ENCODE data around the gene DNM2.
A peak's percentile ranks its signal among the peaks of the same experiment; 100 is the strongest.

The DNM2 gene

GRCh38 chr19:10692673-10693264 is 25.1 kb upstream of the DNM2 start:
- CTCF ChIA-PET = interaction anchor here (1.1 kb wide), 1 partner anchor 112 kb away, joined by 3 read pairs; no protein-coding TSS in a partner anchor
- no peak for DNase-seq (ENCODE audit: extremely low spot score)
- POLR2A ChIA-PET = interaction anchor here (1.1 to 1.5 kb wide), 2 partner anchors 123 to 144 kb away, joined by 3 read pairs; partner anchors contain the start of gene TMED1
- TF ChIP-seq FOXK2 (IDR thresholded peaks at IDR 0.05) (no peak), PKNOX1 (IDR thresholded peaks at IDR 0.05) (no peak), CTBP1 (IDR thresholded peaks at IDR 0.05; ENCODE audit: borderline replicate concordance) (no peak)

- no peak for DNase-seq (ENCODE audit: extremely low spot score)
- CTCF ChIA-PET = interaction anchor here (0.6 to 2.0 kb wide), 5 partner anchors 114 to 438 kb away, joined by 3 to 11 read pairs (median 4); no protein-coding TSS in a partner anchor
These were observed 23.1 kb upstream of the DNM2 start for GRCh38 chr19:10694706-10695307.

GRCh38 chr19:10695401-10696398 is 22.2 kb upstream of the DNM2 start:
- TF ChIP-seq FOXA1 (IDR thresholded peaks at IDR 0.05) = no peak
- TF ChIP-seq BHLHE40 (IDR thresholded peaks at IDR 0.05; ENCODE audit: borderline replicate concordance) = no peak
- TF ChIP-seq CTBP1 (IDR thresholded peaks at IDR 0.05; ENCODE audit: borderline replicate concordance) = no peak
- TF ChIP-seq SUZ12 (IDR thresholded peaks at IDR 0.05) = no peak
- TF ChIP-seq NFRKB (IDR thresholded peaks at IDR 0.05) = no peak
- no peak for TF ChIP-seq ARNT (IDR thresholded peaks at IDR 0.05)
- no peak for TF ChIP-seq L3MBTL2 (conservative IDR thresholded peaks at IDR 0.05)
- TF ChIP-seq FOXK2 (IDR thresholded peaks at IDR 0.05) = no peak
- TF ChIP-seq FOXM1 (IDR thresholded peaks at IDR 0.05; ENCODE audit: borderline replicate concordance) = no peak
- no peak for TF ChIP-seq HDGF (IDR thresholded peaks at IDR 0.05; ENCODE audit: borderline replicate concordance)
- TF ChIP-seq ELF4 (IDR thresholded peaks at IDR 0.05) = no peak

More at GRCh38 chr19:10694706-10695307, 23.1 kb upstream of the DNM2 start:
- POLR2A ChIA-PET = interaction anchor here (0.9 to 1.7 kb wide), 4 partner anchors 22 to 141 kb away, joined by 3 to 7 read pairs (median 4); partner anchors contain the start of gene TMED1
- TF ChIP-seq L3MBTL2 (conservative IDR thresholded peaks at IDR 0.05) (no peak), TARDBP (IDR thresholded peaks at IDR 0.05) (no peak), FOXK2 (IDR thresholded peaks at IDR 0.05) (no peak), FOXA1 (IDR thresholded peaks at IDR 0.05) (no peak), HDGF (IDR thresholded peaks at IDR 0.05; ENCODE audit: borderline replicate concordance) (no peak), ELF4 (IDR thresholded peaks at IDR 0.05) (no peak), PKNOX1 (IDR thresholded peaks at IDR 0.05) (no peak), NFRKB (IDR thresholded peaks at IDR 0.05) (no peak), BHLHE40 (IDR thresholded peaks at IDR 0.05; ENCODE audit: borderline replicate concordance) (no peak), CTBP1 (IDR thresholded peaks at IDR 0.05; ENCODE audit: borderline replicate concordance) (no peak), SP1 (IDR thresholded peaks at IDR 0.05) (no peak), ZNF384 (IDR thresholded peaks at IDR 0.05) (no peak), ARNT (IDR thresholded peaks at IDR 0.05) (no peak), FOXM1 (IDR thresholded peaks at IDR 0.05; ENCODE audit: borderline replicate concordance) (no peak), SUZ12 (IDR thresholded peaks at IDR 0.05) (no peak), LEF1 (IDR thresholded peaks at IDR 0.05; ENCODE audit: borderline replicate concordance) (no peak)

GRCh38 chr19:10699650-10700335 is 18.1 kb upstream of the DNM2 start:
- peak; percentile 46 for DNase-seq (ENCODE audit: extremely low spot score)

More at GRCh38 chr19:10695401-10696398, 22.2 kb upstream of the DNM2 start:
- ChIA-PET CTCF (interaction anchor here (0.6 to 2.0 kb wide), 4 partner anchors 51 to 279 kb away, joined by 3 to 11 read pairs (median 3); no protein-coding TSS in a partner anchor), POLR2A (interaction anchor here (0.9 to 1.7 kb wide), 4 partner anchors 21 to 140 kb away, joined by 3 to 7 read pairs (median 4); partner anchors contain the start of gene TMED1)
- DNase-seq (ENCODE audit: extremely low spot score) = peak; percentile 95

More at GRCh38 chr19:10699650-10700335, 18.1 kb upstream of the DNM2 start:
- TF ChIP-seq SUZ12 (IDR thresholded peaks at IDR 0.05) (no peak), PKNOX1 (IDR thresholded peaks at IDR 0.05) (no peak), FOXM1 (IDR thresholded peaks at IDR 0.05; ENCODE audit: borderline replicate concordance) (no peak), TARDBP (IDR thresholded peaks at IDR 0.05) (no peak), BHLHE40 (IDR thresholded peaks at IDR 0.05; ENCODE audit: borderline replicate concordance) (no peak), FOXA1 (IDR thresholded peaks at IDR 0.05) (no peak), ARNT (IDR thresholded peaks at IDR 0.05) (no peak), SP1 (IDR thresholded peaks at IDR 0.05) (no peak), LEF1 (IDR thresholded peaks at IDR 0.05; ENCODE audit: borderline replicate concordance) (no peak), HDGF (IDR thresholded peaks at IDR 0.05; ENCODE audit: borderline replicate concordance) (no peak), CTBP1 (IDR thresholded peaks at IDR 0.05; ENCODE audit: borderline replicate concordance) (no peak)
- POLR2A ChIA-PET = interaction anchor here (1.0 to 1.9 kb wide), 3 partner anchors 118 to 130 kb away, joined by 3 to 7 read pairs (median 6); no protein-coding TSS in a partner anchor
- CTCF ChIA-PET = interaction anchor here (0.6 to 3.4 kb wide), 27 partner anchors 15 to 370 kb away, joined by 3 to 59 read pairs (median 4); partner anchors contain the start of genes CDC37 and DNM2

Data from HEK293T (cell line).